ENCODE measurements around the gene MAP3K5. TPM values are rescaled to one million over a fixed set of nuclear protein-coding genes. Genes with fewer than 3 reads are reported as not detected.

Gene MAP3K5, protein sequence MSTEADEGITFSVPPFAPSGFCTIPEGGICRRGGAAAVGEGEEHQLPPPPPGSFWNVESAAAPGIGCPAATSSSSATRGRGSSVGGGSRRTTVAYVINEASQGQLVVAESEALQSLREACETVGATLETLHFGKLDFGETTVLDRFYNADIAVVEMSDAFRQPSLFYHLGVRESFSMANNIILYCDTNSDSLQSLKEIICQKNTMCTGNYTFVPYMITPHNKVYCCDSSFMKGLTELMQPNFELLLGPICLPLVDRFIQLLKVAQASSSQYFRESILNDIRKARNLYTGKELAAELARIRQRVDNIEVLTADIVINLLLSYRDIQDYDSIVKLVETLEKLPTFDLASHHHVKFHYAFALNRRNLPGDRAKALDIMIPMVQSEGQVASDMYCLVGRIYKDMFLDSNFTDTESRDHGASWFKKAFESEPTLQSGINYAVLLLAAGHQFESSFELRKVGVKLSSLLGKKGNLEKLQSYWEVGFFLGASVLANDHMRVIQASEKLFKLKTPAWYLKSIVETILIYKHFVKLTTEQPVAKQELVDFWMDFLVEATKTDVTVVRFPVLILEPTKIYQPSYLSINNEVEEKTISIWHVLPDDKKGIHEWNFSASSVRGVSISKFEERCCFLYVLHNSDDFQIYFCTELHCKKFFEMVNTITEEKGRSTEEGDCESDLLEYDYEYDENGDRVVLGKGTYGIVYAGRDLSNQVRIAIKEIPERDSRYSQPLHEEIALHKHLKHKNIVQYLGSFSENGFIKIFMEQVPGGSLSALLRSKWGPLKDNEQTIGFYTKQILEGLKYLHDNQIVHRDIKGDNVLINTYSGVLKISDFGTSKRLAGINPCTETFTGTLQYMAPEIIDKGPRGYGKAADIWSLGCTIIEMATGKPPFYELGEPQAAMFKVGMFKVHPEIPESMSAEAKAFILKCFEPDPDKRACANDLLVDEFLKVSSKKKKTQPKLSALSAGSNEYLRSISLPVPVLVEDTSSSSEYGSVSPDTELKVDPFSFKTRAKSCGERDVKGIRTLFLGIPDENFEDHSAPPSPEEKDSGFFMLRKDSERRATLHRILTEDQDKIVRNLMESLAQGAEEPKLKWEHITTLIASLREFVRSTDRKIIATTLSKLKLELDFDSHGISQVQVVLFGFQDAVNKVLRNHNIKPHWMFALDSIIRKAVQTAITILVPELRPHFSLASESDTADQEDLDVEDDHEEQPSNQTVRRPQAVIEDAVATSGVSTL (N-terminal part only)
- total RNA-seq (2021; ENCODE audit: unreplicated experiment) (8.1 TPM), Bru-seq, nascent RNA (percentile 68 among the genes with signal in this experiment), BruChase-seq, experiment 1, labeled RNA remaining after a 2-hour chase (percentile 57 among the genes with signal in this experiment), BruChase-seq, experiment 2, labeled RNA remaining after a 6-hour chase (percentile 59 among the genes with signal in this experiment)
- 4.1 TPM for polyA plus RNA-seq (2012; ENCODE audit: insufficient read length)
- long read RNA-seq, full-length matches to known transcripts: 13 of 25 reads
- long read RNA-seq, partial matches to known transcripts: 5 of 25 reads
- long read RNA-seq, other reads (novel, unspliced or antisense): 7 of 25 reads

DNA sequence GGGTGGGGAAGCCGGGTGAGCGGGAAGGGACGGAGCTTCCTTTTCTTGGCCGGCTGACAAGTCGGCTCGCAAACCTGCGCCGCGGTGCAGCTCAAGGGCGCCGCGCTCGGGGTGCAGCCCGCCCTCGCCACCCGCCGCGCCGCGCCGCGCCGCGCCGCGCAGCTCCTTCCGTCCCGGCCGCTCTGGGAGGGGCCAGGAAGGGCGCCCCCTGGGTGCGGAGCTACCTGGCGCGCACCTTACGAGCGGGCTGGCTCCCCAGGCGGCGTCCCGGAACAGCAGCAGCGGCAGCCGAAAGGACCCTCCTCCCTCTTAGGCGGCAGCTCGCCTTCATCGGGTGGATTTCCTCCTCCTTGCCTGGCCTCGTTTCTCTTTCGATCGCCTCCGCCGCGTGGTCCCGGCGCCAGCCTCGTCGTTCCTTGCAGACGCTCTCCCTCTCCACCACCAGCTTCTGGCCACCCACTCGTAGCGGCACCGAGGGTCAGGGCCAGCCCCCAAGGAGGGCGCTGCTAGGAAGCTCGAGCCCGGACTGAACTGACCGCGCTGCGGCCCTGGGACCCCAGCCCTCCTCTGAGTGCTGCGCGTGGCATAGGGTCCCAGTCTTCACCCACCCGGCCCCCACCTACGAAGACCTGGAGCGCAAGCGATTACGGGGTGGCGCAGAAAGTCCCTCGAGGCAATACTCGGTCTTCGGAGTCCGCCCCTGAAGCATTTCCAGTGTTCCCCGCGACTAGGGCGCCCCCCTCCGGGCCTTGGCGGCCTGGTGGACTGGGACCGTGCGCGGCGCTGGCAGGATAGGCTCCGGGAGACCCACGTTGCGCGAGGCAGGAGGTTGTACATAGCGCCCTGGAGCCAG lies at the start of gene MAP3K5:
MAP3K5 (minus strand) TSS at position 68 of the 853 bp plus-strand sequence. CDS start 320 bp downstream, outside the sequence.
- BruUV-seq (replicated peaks): no TSS peak
- Histone ChIP-seq H3K9me3 (ENCODE audit: control insufficient read depth, insufficient read depth, low read depth, low read length) (no peaks in the 10 kb centered on the region), H3K36me3 (ENCODE audit: control insufficient read depth, insufficient read depth, low read length) (no peaks in the 10 kb centered on the region; the same call in 1 of the 2 replicates), H3K27ac (ENCODE audit: low read length) (peak within 1 kb of the TSS; percentile 87), H3K4me1 (ENCODE audit: control insufficient read depth, insufficient read depth, low read length) (peaks cover 19% of the 10 kb centered on the region), H3K4me3 (ENCODE audit: low read depth in 2 of 2, low read length in 2 of 2) (peak within 1 kb of the TSS; percentile 74 to 90), H3K27me3 (ENCODE audit: control insufficient read depth, insufficient read depth, low read length) (no peaks in the 10 kb centered on the region)
- in situ Hi-C loops (cut with HindIII; ENCODE audit: low pct_unique_long_range_greater_than_20kb, low sequenced_read_pairs): no loop called here
- ChIA-PET CTCF (interaction anchor here (0.5 to 2.1 kb wide), 13 partner anchors 9 to 527 kb away, joined by 3 to 114 read pairs (median 4); partner anchors contain the start of gene MAP7), POLR2A (interaction anchor here (0.5 to 0.9 kb wide), 6 partner anchors 9 to 226 kb away, joined by 3 to 13 read pairs (median 5); no protein-coding TSS in a partner anchor)
- no peak for DNase-seq (ENCODE audit: low read depth, low spot score)
- TF ChIP-seq, protein P1, sequence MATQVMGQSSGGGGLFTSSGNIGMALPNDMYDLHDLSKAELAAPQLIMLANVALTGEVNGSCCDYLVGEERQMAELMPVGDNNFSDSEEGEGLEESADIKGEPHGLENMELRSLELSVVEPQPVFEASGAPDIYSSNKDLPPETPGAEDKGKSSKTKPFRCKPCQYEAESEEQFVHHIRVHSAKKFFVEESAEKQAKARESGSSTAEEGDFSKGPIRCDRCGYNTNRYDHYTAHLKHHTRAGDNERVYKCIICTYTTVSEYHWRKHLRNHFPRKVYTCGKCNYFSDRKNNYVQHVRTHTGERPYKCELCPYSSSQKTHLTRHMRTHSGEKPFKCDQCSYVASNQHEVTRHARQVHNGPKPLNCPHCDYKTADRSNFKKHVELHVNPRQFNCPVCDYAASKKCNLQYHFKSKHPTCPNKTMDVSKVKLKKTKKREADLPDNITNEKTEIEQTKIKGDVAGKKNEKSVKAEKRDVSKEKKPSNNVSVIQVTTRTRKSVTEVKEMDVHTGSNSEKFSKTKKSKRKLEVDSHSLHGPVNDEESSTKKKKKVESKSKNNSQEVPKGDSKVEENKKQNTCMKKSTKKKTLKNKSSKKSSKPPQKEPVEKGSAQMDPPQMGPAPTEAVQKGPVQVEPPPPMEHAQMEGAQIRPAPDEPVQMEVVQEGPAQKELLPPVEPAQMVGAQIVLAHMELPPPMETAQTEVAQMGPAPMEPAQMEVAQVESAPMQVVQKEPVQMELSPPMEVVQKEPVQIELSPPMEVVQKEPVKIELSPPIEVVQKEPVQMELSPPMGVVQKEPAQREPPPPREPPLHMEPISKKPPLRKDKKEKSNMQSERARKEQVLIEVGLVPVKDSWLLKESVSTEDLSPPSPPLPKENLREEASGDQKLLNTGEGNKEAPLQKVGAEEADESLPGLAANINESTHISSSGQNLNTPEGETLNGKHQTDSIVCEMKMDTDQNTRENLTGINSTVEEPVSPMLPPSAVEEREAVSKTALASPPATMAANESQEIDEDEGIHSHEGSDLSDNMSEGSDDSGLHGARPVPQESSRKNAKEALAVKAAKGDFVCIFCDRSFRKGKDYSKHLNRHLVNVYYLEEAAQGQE (IDR thresholded peaks at IDR 0.05; ENCODE audit: insufficient read depth in 1 of 2, low read depth in 2 of 2, low read length in 1 of 2): peak in 1 of 2 experiments; percentile 42; a peak in 1 of 4 replicates
- TF ChIP-seq SIN3A (IDR thresholded peaks at IDR 0.05; ENCODE audit: borderline replicate concordance, insufficient read depth, low read depth, low read length) (no peak; the same call in 1 of the 2 replicates), TCF7L2 (IDR thresholded peaks at IDR 0.05; ENCODE audit: low read depth, low read length) (peak; percentile 80; the same call in 1 of the 2 replicates), POLR2AphosphoS5 (IDR thresholded peaks at IDR 0.05; ENCODE audit: low read depth, low read length) (no peak)
- TF ChIP-seq, protein P2, sequence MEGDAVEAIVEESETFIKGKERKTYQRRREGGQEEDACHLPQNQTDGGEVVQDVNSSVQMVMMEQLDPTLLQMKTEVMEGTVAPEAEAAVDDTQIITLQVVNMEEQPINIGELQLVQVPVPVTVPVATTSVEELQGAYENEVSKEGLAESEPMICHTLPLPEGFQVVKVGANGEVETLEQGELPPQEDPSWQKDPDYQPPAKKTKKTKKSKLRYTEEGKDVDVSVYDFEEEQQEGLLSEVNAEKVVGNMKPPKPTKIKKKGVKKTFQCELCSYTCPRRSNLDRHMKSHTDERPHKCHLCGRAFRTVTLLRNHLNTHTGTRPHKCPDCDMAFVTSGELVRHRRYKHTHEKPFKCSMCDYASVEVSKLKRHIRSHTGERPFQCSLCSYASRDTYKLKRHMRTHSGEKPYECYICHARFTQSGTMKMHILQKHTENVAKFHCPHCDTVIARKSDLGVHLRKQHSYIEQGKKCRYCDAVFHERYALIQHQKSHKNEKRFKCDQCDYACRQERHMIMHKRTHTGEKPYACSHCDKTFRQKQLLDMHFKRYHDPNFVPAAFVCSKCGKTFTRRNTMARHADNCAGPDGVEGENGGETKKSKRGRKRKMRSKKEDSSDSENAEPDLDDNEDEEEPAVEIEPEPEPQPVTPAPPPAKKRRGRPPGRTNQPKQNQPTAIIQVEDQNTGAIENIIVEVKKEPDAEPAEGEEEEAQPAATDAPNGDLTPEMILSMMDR (IDR thresholded peaks at IDR 0.05): peak; percentile 93
- intact Hi-C loops (cut with micrococcal nuclease; ENCODE audit: unreplicated experiment): loop anchor here (1.0 to 2.0 kb wide), 2 partner anchors 148 to 210 kb away; no protein-coding TSS in a partner anchor
- peak; percentile 91 for ATAC-seq

Data from Panc1 (cell line).